Activated CD8-positive, alpha-beta T cell treated with anti-CD3 and anti-CD28 coated beads, Interleukin-2, amount 10 ng/mL, durations not matched to agents 7 days and 5 days (primary cell): Measurements from ENCODE around the gene KIF3C. TPM values are rescaled to one million over a fixed set of nuclear protein-coding genes. Genes with fewer than 3 reads are reported as not detected.
"Not testable (repeated sequence)": the region's sequence is repeated elsewhere in the genome, so short reads cannot be mapped to it uniquely, and the experiment has no call there.

ENCODE experiments used
- ATAC-seq: fragments of 150-1000 bp; cut with Tn5 transposase; one replicate; pipeline ENCODE4 v1.10.0; 2021; ENCODE audit warnings: moderate library complexity
- CTCF ChIA-PET: fragments of 350-600 bp; sonication (Branson Sonifier 250); formaldehyde crosslinking; loops from one replicate; lab custom pipeline; 2021; ENCODE audit warnings: antibody characterized with exemption; lab: Charles Lee
- POLR2A ChIA-PET: fragments of 350-600 bp; sonication (Branson Sonifier 250); formaldehyde crosslinking; loops from one replicate; lab custom pipeline; 2021; ENCODE audit warnings: antibody characterized with exemption; lab: Charles Lee
- DNase-seq: peaks from one replicate; pipeline ENCODE4 v3.0.0-alpha.2; 2020
- H3K27ac Mint-ChIP-seq: one replicate; pipeline ENCODE4 v1.8.0; 2021; ENCODE audit warnings: mild to moderate bottlenecking, mixed read lengths
- H3K27me3 Mint-ChIP-seq: one replicate; pipeline ENCODE4 v1.8.0; 2021; ENCODE audit warnings: low read depth, mixed read lengths
- H3K36me3 Mint-ChIP-seq: one replicate; pipeline ENCODE4 v1.8.0; 2021; ENCODE audit warnings: low read depth, mixed read lengths
- H3K4me1 Mint-ChIP-seq: one replicate; pipeline ENCODE4 v1.8.0; 2021; ENCODE audit warnings: low read depth, mixed read lengths
- H3K4me3 Mint-ChIP-seq: one replicate; pipeline ENCODE4 v1.8.0; 2021; ENCODE audit warnings: mild to moderate bottlenecking, mixed read lengths
- H3K9me3 Mint-ChIP-seq: one replicate; pipeline ENCODE4 v1.8.0; 2022; ENCODE audit warnings: mixed read lengths; ENCODE audit not compliant: insufficient read depth
- total RNA-seq, 2 experiments: library from RNA; stranded (reverse); gene quantifications; one replicate each; pipeline ENCODE4 v1.2.3, GENCODE V29; 2021

Gene KIF3C
- total RNA-seq, 2 experiments from 2014 or later: 11.3 to 13.4 TPM

GRCh38 chr2:25915944-25916772 is 66.1 kb downstream of the KIF3C start:
- H3K4me1 Mint-ChIP-seq: peaks cover 13% of the 10 kb centered on the region
- peak overlapping the region; percentile 71 for H3K4me3 Mint-ChIP-seq
- H3K9me3 Mint-ChIP-seq, H3K27me3 Mint-ChIP-seq, H3K36me3 Mint-ChIP-seq: not testable (repeated sequence)
- ChIA-PET POLR2A (interaction anchor here (2.0 kb wide), 1 partner anchor 37 kb away, joined by 12 read pairs; the partner anchor contains the start of gene ASXL2), CTCF (interaction anchor here (0.8 to 1.4 kb wide), 4 partner anchors 9 to 63 kb away, joined by 3 to 6 read pairs (median 4); partner anchors contain the start of gene ASXL2)
- DNase-seq: peak; percentile 76
- peak; percentile 52 for ATAC-seq
- H3K27ac Mint-ChIP-seq: peak overlapping the region; percentile 87

GRCh38 chr2:25915411-25915810 is 66.9 kb downstream of the KIF3C start:
- H3K27ac Mint-ChIP-seq, POLR2A ChIA-PET: not testable (repeated sequence)
- CTCF ChIA-PET: interaction anchor here (1.0 to 1.1 kb wide), 2 partner anchors 37 to 62 kb away, joined by 3 to 6 read pairs; partner anchors contain the start of gene ASXL2

GRCh38 chr2:25913696-25913973 is 68.7 kb downstream of the KIF3C start:
- CTCF ChIA-PET, H3K36me3 Mint-ChIP-seq: not testable (repeated sequence)

More at GRCh38 chr2:25915411-25915810, 66.9 kb downstream of the KIF3C start:
- not testable (repeated sequence) for H3K36me3 Mint-ChIP-seq, H3K9me3 Mint-ChIP-seq, H3K4me3 Mint-ChIP-seq, DNase-seq, H3K27me3 Mint-ChIP-seq, ATAC-seq
- peaks cover 13% of the 10 kb centered on the region for H3K4me1 Mint-ChIP-seq

GRCh38 chr2:25912851-25913695 is 69.2 kb downstream of the KIF3C start:
- Mint-ChIP-seq H3K27ac (no peak overlapping the region), H3K4me3 (no peak overlapping the region), H3K27me3 (peaks cover 3% of the 10 kb centered on the region), H3K4me1 (peaks cover 13% of the 10 kb centered on the region), H3K9me3 (no peaks in the 10 kb centered on the region), H3K36me3 (no peaks in the 10 kb centered on the region)
- DNase-seq: no peak
- CTCF ChIA-PET: no interaction called here
- no peak for ATAC-seq
- POLR2A ChIA-PET: no interaction called here

More at GRCh38 chr2:25913696-25913973, 68.7 kb downstream of the KIF3C start:
- H3K4me1 Mint-ChIP-seq: peaks cover 13% of the 10 kb centered on the region
- DNase-seq, ATAC-seq, H3K9me3 Mint-ChIP-seq, H3K4me3 Mint-ChIP-seq, H3K27me3 Mint-ChIP-seq, POLR2A ChIA-PET, H3K27ac Mint-ChIP-seq: not testable (repeated sequence)

- ChIA-PET POLR2A (interaction anchor here (0.6 kb wide), 1 partner anchor 745 kb away, joined by 8 read pairs; no protein-coding TSS in a partner anchor), CTCF (interaction anchor here (0.6 kb wide), 1 partner anchor 43 kb away, joined by 3 read pairs; no protein-coding TSS in a partner anchor)
- H3K9me3 Mint-ChIP-seq, DNase-seq, H3K27me3 Mint-ChIP-seq, H3K4me1 Mint-ChIP-seq, H3K27ac Mint-ChIP-seq, H3K4me3 Mint-ChIP-seq, H3K36me3 Mint-ChIP-seq, ATAC-seq: not testable (repeated sequence)
These were observed 72.7 kb downstream of the KIF3C start for GRCh38 chr2:25909574-25909973.

GRCh38 chr2:25905126-25905525 is 77.2 kb downstream of the KIF3C start:
- Mint-ChIP-seq H3K27me3 (peaks cover 2% of the 10 kb centered on the region), H3K4me1 (no peaks in the 10 kb centered on the region), H3K36me3 (no peaks in the 10 kb centered on the region), H3K27ac (no peak overlapping the region), H3K9me3 (no peaks in the 10 kb centered on the region), H3K4me3 (no peak overlapping the region)
- ChIA-PET POLR2A (interaction anchor here (1.0 kb wide), 1 partner anchor 27 kb away, joined by 3 read pairs; the partner anchor contains the start of gene ASXL2), CTCF (no interaction called here)
- DNase-seq (no peak), ATAC-seq (no peak)

GRCh38 chr2:25903216-25903776 is 79.0 kb downstream of the KIF3C start:
- ATAC-seq: no peak
- CTCF ChIA-PET: no interaction called here
- Mint-ChIP-seq H3K27me3 (peaks cover 3% of the 10 kb centered on the region), H3K27ac (no peak overlapping the region), H3K9me3 (no peaks in the 10 kb centered on the region), H3K36me3 (no peaks in the 10 kb centered on the region), H3K4me3 (no peak overlapping the region), H3K4me1 (no peaks in the 10 kb centered on the region)
- POLR2A ChIA-PET: no interaction called here
- no peak for DNase-seq

- H3K27ac Mint-ChIP-seq: no peak overlapping the region
- no peaks in the 10 kb centered on the region for H3K9me3 Mint-ChIP-seq
- peaks cover 8% of the 10 kb centered on the region for H3K27me3 Mint-ChIP-seq
- H3K4me3 Mint-ChIP-seq: no peak overlapping the region
- DNase-seq: no peak
- CTCF ChIA-PET: no interaction called here
- POLR2A ChIA-PET: no interaction called here
- H3K4me1 Mint-ChIP-seq: no peaks in the 10 kb centered on the region
- ATAC-seq: no peak
- H3K36me3 Mint-ChIP-seq: no peaks in the 10 kb centered on the region
These were observed 82.8 kb downstream of the KIF3C start for GRCh38 chr2:25899404-25899970.

- no peaks in the 10 kb centered on the region for H3K9me3 Mint-ChIP-seq
- H3K36me3 Mint-ChIP-seq: no peaks in the 10 kb centered on the region
- no peaks in the 10 kb centered on the region for H3K4me1 Mint-ChIP-seq
- DNase-seq (no peak), ATAC-seq (no peak)
- CTCF ChIA-PET: interaction anchor here (0.7 to 0.8 kb wide), 2 partner anchors 43 to 44 kb away, joined by 3 read pairs; no protein-coding TSS in a partner anchor
- H3K4me3 Mint-ChIP-seq: no peak overlapping the region
- POLR2A ChIA-PET: no interaction called here
- peaks cover 8% of the 10 kb centered on the region for H3K27me3 Mint-ChIP-seq
- no peak overlapping the region for H3K27ac Mint-ChIP-seq
These were observed 84.8 kb downstream of the KIF3C start for GRCh38 chr2:25897506-25897905.

- H3K4me1 Mint-ChIP-seq, POLR2A ChIA-PET, H3K27me3 Mint-ChIP-seq, H3K27ac Mint-ChIP-seq, CTCF ChIA-PET, H3K4me3 Mint-ChIP-seq, H3K36me3 Mint-ChIP-seq, ATAC-seq, DNase-seq, H3K9me3 Mint-ChIP-seq: not testable (repeated sequence)
These were observed 86.0 kb downstream of the KIF3C start for GRCh38 chr2:25896308-25896707.

GRCh38 chr2:25895610-25896009 is 86.7 kb downstream of the KIF3C start:
- H3K27me3 Mint-ChIP-seq: peaks cover 8% of the 10 kb centered on the region
- POLR2A ChIA-PET: interaction anchor here (0.6 kb wide), 1 partner anchor 9 kb away, joined by 3 read pairs; no protein-coding TSS in a partner anchor
- H3K27ac Mint-ChIP-seq: no peak overlapping the region

More at GRCh38 chr2:25895610-25896009, 86.7 kb downstream of the KIF3C start:
- no peaks in the 10 kb centered on the region for H3K4me1 Mint-ChIP-seq
- H3K4me3 Mint-ChIP-seq: no peak overlapping the region
- H3K36me3 Mint-ChIP-seq: no peaks in the 10 kb centered on the region
- H3K9me3 Mint-ChIP-seq: no peaks in the 10 kb centered on the region
- no peak for DNase-seq
- no peak for ATAC-seq
- CTCF ChIA-PET: interaction anchor here (0.8 kb wide), 1 partner anchor 17 kb away, joined by 3 read pairs; the partner anchor contains the start of gene ASXL2
